SK-N-SH treated with all-trans-retinoic acid at 6 μM for 48 hours (cell line): ENCODE data around the gene SLC16A1.
"Not testable (repeated sequence)": the region's sequence is repeated elsewhere in the genome, so short reads cannot be mapped to it uniquely, and the experiment has no call there.

Source experiments
- ATAC-seq: fragments of 200-7000 bp; cut with Tn5 transposase; 3 replicates; pipeline ENCODE4 v1.9.1; 2020; ENCODE audit warnings: mild to moderate bottlenecking, moderate library complexity
- ARNTL ChIP-seq: fragments of 450-650 bp; formaldehyde crosslinking; IDR thresholded peaks from 2 replicates; pipeline ENCODE4 v1.5.0; 2020; ENCODE audit warnings: low read depth, mild to moderate bottlenecking, moderate library complexity, borderline replicate concordance
- BACH2 ChIP-seq: fragments of 250-450 bp; sonication (Bioruptor Pico); IDR thresholded peaks from 2 replicates; pipeline ENCODE4 v1.9.0; 2021; ENCODE audit warnings: mild to moderate bottlenecking, borderline replicate concordance
- CSDC2 ChIP-seq: fragments of 250-450 bp; sonication (Bioruptor Pico); IDR thresholded peaks from 2 replicates; pipeline ENCODE4 v1.5.0; 2020; ENCODE audit warnings: mild to moderate bottlenecking, moderate library complexity
- ESRRG ChIP-seq: fragments of 250-450 bp; sonication (Bioruptor Pico); IDR thresholded peaks from 2 replicates; pipeline ENCODE4 v1.6.1; 2021; ENCODE audit warnings: mild to moderate bottlenecking
- GLIS3 ChIP-seq: fragments of 250-450 bp; sonication (Bioruptor Pico); IDR thresholded peaks from 2 replicates; pipeline ENCODE4 v1.5.0; 2020; ENCODE audit warnings: mild to moderate bottlenecking, moderate library complexity
- ISL1 ChIP-seq: fragments of 250-450 bp; sonication (Bioruptor Pico); IDR thresholded peaks from 2 replicates; pipeline ENCODE4 v2.1.2; 2022; ENCODE audit warnings: mild to moderate bottlenecking, moderate library complexity
- OSR1 ChIP-seq: fragments of 250-450 bp; sonication (Bioruptor Pico); IDR thresholded peaks from 2 replicates; pipeline ENCODE4 v1.8.0; 2022; ENCODE audit warnings: moderate library complexity, mild to moderate bottlenecking, inconsistent platforms
- PPARA ChIP-seq: fragments of 250-450 bp; sonication (Bioruptor Pico); IDR thresholded peaks from 2 replicates; pipeline ENCODE4 v1.5.0; 2020; ENCODE audit warnings: mild to moderate bottlenecking, borderline replicate concordance
- RARB ChIP-seq: fragments of 250-450 bp; sonication (Bioruptor Pico); IDR thresholded peaks from 2 replicates; pipeline ENCODE4 v1.8.0; 2021; ENCODE audit warnings: mild to moderate bottlenecking, moderate library complexity
- SNAI2 ChIP-seq: fragments of 250-450 bp; sonication (Bioruptor Pico); IDR thresholded peaks from 2 replicates; pipeline ENCODE4 v1.5.0; 2020; ENCODE audit warnings: mild to moderate bottlenecking, moderate library complexity
- TCF4 ChIP-seq: fragments of 250-450 bp; sonication (Bioruptor Pico); IDR thresholded peaks from 2 replicates; pipeline ENCODE4 v1.8.0; 2021; ENCODE audit warnings: mild to moderate bottlenecking, moderate library complexity, borderline replicate concordance
- ZC3H10 ChIP-seq: fragments of 250-450 bp; sonication (Bioruptor Pico); IDR thresholded peaks from 2 replicates; pipeline ENCODE4 v1.5.1; 2021; ENCODE audit warnings: mild to moderate bottlenecking, moderate library complexity
- ZFP3 ChIP-seq: fragments of 250-450 bp; sonication (Bioruptor Pico); IDR thresholded peaks from 2 replicates; pipeline ENCODE4 v1.5.0; 2020; ENCODE audit warnings: mild to moderate bottlenecking, moderate library complexity
- ZFP30 ChIP-seq: fragments of 450-650 bp; formaldehyde crosslinking; IDR thresholded peaks from 2 replicates; pipeline ENCODE4 v1.5.0; 2022; ENCODE audit warnings: mild to moderate bottlenecking, moderate library complexity
- ZNF565 ChIP-seq: fragments of 450-650 bp; formaldehyde crosslinking; conservative IDR thresholded peaks from 2 replicates; pipeline ENCODE4 v1.5.0; 2020; ENCODE audit warnings: low read depth, mild to moderate bottlenecking, moderate library complexity
- ZNF70 ChIP-seq: fragments of 450-650 bp; formaldehyde crosslinking; IDR thresholded peaks from 2 replicates; pipeline ENCODE4 v1.5.0; 2020; ENCODE audit warnings: mild to moderate bottlenecking, moderate library complexity
- ZNF8 ChIP-seq: fragments of 450-650 bp; formaldehyde crosslinking; IDR thresholded peaks from 2 replicates; pipeline ENCODE4 v1.5.0; 2020; ENCODE audit warnings: mild to moderate bottlenecking, moderate library complexity
- TF ChIP-seq, protein P1 (sequence below): fragments of 250-450 bp; sonication (Bioruptor Pico); IDR thresholded peaks from 2 replicates; pipeline ENCODE4 v1.5.1; 2020; ENCODE audit warnings: low read depth, mild to moderate bottlenecking, moderate library complexity
- TF ChIP-seq, protein P2 (sequence below): fragments of 250-450 bp; sonication (Bioruptor Pico); IDR thresholded peaks from 2 replicates; pipeline ENCODE4 v1.8.0; 2020; ENCODE audit warnings: mild to moderate bottlenecking, moderate library complexity, borderline replicate concordance
- TF ChIP-seq, protein P3 (sequence below): fragments of 250-450 bp; sonication (Bioruptor Pico); IDR thresholded peaks from 2 replicates; pipeline ENCODE4 v1.5.1; 2021; ENCODE audit warnings: mild to moderate bottlenecking, moderate library complexity
- TF ChIP-seq, protein P4 (sequence below): fragments of 250-450 bp; sonication (Bioruptor Pico); IDR thresholded peaks from 2 replicates; pipeline ENCODE4 v1.8.0; 2021; ENCODE audit warnings: low read depth, mild to moderate bottlenecking, moderate library complexity, borderline replicate concordance
- TF ChIP-seq, protein P5 (sequence below): fragments of 250-450 bp; sonication (Bioruptor Pico); IDR thresholded peaks from 2 replicates; pipeline ENCODE4 v1.5.0; 2020; ENCODE audit warnings: mild to moderate bottlenecking, moderate library complexity

SLC16A1 gene

DNA sequence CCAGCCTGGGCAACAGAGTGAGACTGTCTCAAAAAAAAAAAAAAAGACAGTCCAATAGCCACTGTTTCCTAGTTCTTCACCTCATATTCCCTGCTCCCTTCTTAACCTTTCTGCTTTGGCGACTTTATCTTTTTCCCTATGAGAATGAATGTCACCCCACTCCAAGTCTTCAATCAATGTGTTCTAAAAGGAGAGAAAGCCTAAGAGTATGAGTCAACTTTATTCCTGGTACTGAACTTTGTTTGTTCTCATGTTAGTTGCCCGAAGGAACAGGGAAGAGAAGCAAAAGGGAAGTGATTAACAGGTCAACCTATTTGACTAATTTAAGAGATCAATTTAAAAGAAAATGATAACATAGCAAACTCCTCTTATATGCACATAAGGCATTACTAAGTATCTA lies 39.9 kb upstream of the SLC16A1 start:
- ATAC-seq = no peak
- TF ChIP-seq TCF4 = no peak
- TF ChIP-seq ISL1 = no peak
- no peak for TF ChIP-seq OSR1 (CRISPR knock-in tag)
- no peak for TF ChIP-seq ZC3H10 (CRISPR knock-in tag)
- TF ChIP-seq ZNF8 (CRISPR knock-in tag) = no peak
- no peak for TF ChIP-seq ZNF565
- TF ChIP-seq, protein P1, sequence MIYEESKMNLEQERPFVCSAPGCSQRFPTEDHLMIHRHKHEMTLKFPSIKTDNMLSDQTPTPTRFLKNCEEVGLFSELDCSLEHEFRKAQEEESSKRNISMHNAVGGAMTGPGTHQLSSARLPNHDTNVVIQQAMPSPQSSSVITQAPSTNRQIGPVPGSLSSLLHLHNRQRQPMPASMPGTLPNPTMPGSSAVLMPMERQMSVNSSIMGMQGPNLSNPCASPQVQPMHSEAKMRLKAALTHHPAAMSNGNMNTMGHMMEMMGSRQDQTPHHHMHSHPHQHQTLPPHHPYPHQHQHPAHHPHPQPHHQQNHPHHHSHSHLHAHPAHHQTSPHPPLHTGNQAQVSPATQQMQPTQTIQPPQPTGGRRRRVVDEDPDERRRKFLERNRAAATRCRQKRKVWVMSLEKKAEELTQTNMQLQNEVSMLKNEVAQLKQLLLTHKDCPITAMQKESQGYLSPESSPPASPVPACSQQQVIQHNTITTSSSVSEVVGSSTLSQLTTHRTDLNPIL = no peak
- TF ChIP-seq, protein P2, sequence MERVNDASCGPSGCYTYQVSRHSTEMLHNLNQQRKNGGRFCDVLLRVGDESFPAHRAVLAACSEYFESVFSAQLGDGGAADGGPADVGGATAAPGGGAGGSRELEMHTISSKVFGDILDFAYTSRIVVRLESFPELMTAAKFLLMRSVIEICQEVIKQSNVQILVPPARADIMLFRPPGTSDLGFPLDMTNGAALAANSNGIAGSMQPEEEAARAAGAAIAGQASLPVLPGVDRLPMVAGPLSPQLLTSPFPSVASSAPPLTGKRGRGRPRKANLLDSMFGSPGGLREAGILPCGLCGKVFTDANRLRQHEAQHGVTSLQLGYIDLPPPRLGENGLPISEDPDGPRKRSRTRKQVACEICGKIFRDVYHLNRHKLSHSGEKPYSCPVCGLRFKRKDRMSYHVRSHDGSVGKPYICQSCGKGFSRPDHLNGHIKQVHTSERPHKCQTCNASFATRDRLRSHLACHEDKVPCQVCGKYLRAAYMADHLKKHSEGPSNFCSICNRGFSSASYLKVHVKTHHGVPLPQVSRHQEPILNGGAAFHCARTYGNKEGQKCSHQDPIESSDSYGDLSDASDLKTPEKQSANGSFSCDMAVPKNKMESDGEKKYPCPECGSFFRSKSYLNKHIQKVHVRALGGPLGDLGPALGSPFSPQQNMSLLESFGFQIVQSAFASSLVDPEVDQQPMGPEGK = no peak
- no peak for TF ChIP-seq ARNTL (CRISPR knock-in tag)
- no peak for TF ChIP-seq PPARA (CRISPR knock-in tag)
- no peak for TF ChIP-seq CSDC2 (CRISPR knock-in tag)
- TF ChIP-seq, protein P3, sequence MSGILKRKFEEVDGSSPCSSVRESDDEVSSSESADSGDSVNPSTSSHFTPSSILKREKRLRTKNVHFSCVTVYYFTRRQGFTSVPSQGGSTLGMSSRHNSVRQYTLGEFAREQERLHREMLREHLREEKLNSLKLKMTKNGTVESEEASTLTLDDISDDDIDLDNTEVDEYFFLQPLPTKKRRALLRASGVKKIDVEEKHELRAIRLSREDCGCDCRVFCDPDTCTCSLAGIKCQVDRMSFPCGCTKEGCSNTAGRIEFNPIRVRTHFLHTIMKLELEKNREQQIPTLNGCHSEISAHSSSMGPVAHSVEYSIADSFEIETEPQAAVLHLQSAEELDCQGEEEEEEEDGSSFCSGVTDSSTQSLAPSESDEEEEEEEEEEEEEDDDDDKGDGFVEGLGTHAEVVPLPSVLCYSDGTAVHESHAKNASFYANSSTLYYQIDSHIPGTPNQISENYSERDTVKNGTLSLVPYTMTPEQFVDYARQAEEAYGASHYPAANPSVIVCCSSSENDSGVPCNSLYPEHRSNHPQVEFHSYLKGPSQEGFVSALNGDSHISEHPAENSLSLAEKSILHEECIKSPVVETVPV = no peak
- no peak for TF ChIP-seq SNAI2
- no peak for TF ChIP-seq ZFP30 (CRISPR knock-in tag)
- TF ChIP-seq, protein P4, sequence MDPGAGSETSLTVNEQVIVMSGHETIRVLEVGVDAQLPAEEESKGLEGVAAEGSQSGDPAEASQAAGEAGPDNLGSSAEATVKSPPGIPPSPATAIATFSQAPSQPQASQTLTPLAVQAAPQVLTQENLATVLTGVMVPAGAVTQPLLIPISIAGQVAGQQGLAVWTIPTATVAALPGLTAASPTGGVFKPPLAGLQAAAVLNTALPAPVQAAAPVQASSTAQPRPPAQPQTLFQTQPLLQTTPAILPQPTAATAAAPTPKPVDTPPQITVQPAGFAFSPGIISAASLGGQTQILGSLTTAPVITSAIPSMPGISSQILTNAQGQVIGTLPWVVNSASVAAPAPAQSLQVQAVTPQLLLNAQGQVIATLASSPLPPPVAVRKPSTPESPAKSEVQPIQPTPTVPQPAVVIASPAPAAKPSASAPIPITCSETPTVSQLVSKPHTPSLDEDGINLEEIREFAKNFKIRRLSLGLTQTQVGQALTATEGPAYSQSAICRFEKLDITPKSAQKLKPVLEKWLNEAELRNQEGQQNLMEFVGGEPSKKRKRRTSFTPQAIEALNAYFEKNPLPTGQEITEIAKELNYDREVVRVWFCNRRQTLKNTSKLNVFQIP (CRISPR knock-in tag) = no peak
- no peak for TF ChIP-seq ESRRG (CRISPR knock-in tag)
- TF ChIP-seq RARB = no peak
- no peak for TF ChIP-seq ZFP3 (CRISPR knock-in tag)
- TF ChIP-seq BACH2 (CRISPR knock-in tag) = no peak
- no peak for TF ChIP-seq ZNF70 (CRISPR knock-in tag)

DNA sequence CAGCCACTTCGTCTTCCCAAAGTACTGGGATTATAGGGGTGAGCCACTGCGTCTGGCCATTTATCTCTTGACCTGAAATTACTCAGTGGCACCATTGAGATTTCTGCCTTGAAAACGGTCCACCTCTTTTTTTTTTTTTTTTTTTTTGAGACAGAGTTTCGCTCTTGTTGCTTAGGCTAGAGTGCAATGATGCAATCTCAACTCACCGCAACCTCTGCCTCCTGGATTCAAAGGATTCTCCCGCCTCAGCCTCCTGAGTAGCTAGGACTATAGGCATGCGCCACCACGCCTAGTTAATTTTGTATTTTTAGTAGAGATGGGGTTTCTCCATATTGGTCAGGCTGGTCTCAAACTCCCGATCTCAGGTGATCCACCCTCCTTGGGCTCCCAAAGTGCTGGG lies 39.0 kb upstream of the SLC16A1 start:
- ATAC-seq = not testable (repeated sequence)

DNA sequence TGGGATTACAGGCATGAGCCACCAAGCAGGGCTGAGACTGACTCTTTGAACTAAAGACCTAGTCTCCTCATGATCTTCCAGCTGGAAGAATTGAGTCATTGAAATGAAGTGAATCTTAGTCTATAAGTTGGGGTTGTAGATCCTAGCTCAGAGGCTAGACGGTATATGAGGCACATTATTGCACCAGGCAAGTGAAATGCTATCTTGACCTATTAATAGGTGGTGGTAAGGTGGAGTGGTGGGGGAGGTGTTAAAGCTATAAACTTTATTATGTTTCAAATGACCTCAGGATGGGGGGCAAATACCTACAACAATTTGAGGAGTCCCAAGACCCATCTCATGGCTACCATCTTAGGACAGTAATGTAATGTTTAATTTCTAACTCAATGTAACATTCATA lies 36.8 kb upstream of the SLC16A1 start:
- no peak for ATAC-seq

More for the DNA sequence above, 36.8 kb upstream of the SLC16A1 start:
- no peak for TF ChIP-seq BACH2 (CRISPR knock-in tag)
- TF ChIP-seq PPARA (CRISPR knock-in tag) = no peak
- TF ChIP-seq GLIS3 (CRISPR knock-in tag) = no peak
- TF ChIP-seq ZFP3 (CRISPR knock-in tag) = no peak
- TF ChIP-seq, protein P5, sequence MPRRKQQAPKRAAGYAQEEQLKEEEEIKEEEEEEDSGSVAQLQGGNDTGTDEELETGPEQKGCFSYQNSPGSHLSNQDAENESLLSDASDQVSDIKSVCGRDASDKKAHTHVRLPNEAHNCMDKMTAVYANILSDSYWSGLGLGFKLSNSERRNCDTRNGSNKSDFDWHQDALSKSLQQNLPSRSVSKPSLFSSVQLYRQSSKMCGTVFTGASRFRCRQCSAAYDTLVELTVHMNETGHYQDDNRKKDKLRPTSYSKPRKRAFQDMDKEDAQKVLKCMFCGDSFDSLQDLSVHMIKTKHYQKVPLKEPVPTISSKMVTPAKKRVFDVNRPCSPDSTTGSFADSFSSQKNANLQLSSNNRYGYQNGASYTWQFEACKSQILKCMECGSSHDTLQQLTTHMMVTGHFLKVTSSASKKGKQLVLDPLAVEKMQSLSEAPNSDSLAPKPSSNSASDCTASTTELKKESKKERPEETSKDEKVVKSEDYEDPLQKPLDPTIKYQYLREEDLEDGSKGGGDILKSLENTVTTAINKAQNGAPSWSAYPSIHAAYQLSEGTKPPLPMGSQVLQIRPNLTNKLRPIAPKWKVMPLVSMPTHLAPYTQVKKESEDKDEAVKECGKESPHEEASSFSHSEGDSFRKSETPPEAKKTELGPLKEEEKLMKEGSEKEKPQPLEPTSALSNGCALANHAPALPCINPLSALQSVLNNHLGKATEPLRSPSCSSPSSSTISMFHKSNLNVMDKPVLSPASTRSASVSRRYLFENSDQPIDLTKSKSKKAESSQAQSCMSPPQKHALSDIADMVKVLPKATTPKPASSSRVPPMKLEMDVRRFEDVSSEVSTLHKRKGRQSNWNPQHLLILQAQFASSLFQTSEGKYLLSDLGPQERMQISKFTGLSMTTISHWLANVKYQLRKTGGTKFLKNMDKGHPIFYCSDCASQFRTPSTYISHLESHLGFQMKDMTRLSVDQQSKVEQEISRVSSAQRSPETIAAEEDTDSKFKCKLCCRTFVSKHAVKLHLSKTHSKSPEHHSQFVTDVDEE = no peak
- no peak for TF ChIP-seq RARB
- no peak for TF ChIP-seq ZNF8 (CRISPR knock-in tag)
- TF ChIP-seq ZFP30 (CRISPR knock-in tag) = no peak
- TF ChIP-seq, protein P2 = no peak
